ENCODE results near the gene CABLES1.
"Not testable (repeated sequence)": the region's sequence is repeated elsewhere in the genome, so short reads cannot be mapped to it uniquely, and the experiment has no call there.

Gene CABLES1

DNA sequence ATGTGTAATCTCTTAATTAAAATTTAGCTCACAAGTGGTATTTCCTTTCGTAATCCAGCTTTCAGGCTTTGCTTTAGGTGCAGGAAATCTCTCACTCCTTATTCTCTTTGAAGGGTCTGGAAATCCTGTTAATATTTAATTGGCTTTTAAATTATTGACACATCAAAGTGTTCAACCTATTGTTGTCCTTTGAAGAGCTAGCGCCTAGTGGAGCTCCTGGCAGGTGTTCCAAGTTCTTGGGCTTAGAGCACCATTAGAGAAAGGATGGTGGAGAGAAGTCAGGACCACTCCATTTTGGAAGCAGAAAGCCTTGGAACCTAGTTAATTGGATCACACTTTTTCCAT, 92.4 kb downstream of the CABLES1 start:
- DNase-seq: no peak

DNA sequence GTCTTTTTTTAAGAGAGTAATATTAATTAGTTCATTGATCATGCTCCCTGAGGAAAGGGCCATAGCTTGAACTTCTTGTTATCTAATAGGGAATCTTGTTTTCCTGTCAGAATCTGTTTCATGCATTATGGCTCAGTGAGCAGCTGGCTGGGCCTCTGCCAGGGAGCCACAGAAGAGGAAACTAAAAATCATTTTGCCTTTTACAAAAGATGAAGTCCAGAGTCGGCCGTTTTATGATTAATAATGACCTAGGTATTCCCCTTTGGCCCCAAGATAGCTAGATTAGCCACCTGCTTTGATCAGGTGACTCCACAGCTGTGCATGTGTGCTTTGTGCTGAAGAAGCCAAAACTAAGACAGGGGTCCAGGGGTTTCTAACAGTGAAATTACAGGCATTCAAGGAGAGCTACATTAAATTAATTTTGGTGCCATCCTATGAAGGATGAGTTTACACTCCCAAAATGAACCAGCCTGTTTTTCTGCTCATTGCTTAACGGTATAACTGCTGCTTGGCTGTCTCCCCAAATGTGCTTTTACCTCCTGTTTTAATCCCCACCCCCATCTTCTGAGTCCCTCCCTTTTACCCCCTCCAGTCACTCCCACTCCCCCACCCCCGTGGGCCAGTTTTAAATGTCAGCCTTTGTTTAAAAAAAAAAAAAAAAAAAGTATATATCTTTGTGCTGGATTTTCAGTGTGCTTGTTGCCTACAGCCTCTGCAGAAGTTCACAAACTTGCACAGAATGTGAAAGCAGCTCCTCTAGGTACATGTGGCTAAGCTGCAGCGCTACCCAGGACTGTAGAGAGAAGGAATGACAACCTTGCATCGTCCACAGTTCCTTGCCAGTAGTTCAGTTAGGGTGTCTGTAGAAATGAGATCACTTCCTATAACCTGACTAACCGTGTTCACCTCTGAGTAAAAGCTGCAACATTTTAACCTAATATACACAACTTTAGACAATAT, 93.1 kb downstream of the CABLES1 start:
- peak; percentile 28 to 38 for DNase-seq

GRCh38 chr18:23229472-23229871, 94.2 kb downstream of the CABLES1 start:
- no peak for DNase-seq

GRCh38 chr18:23230686-23231085, 95.4 kb downstream of the CABLES1 start:
- no peak for DNase-seq

- DNase-seq: peak; percentile 66 to 76
These were observed 96.2 kb downstream of the CABLES1 start for GRCh38 chr18:23231340-23232021.

DNA sequence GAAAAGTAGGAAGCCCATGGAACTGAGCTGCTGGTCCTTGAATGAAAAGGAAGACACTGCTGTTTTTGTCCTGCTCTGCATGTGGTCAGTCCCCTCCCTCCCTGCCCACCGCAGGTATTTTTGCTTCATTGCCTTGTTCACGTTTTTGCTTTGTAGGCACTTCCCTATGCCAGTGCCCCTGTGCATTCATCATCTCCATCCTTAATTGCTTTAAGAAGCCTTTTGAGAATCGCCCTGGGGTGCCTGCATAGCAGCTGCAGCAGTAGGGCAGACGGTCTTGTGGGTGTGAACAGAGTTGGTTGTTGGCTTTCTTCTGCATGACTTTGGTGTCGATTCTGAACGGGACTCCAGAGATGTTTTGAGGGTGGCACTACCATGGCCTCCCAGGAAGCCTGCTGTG, 97.0 kb downstream of the CABLES1 start:
- DNase-seq: no peak

DNA sequence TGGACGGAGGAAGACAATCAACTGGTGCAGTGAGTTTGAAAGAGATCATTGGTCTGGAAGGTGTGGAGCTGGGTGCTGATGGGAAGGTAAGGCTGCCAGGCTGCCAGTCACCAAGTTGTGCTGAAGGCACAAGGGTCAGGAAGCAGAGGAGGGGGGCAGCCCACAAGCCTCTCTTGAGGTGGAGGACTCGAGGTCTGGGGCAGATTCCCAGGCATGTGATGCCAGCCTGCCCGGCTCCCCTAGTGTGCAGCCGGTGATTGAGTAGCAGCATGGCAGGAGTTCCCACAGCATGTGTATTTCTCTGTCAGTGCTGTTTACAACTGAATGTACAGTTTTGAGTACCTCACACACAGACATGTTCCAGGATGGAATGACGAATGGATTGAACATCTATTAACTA, 99.3 kb downstream of the CABLES1 start:
- DNase-seq: no peak

DNA sequence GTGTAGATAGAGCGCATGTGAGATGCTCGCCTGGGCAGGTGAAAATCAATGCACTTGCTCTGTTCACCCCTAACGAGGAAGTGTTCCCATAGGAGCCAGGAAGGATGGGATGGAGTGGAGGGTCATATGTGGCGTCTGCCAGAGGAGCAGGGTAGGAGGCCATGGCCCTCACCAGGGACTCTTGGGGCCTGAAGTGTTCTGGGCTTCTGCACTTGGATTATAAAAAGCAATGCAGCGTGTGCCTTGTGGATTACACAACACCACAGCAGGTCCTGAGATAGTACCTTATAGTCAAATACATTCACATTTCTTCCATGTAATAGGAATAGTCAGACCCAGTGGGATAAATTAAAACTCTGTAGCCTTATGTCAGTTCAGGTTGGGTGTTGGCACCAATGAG, 100.1 kb downstream of the CABLES1 start:
- no peak for DNase-seq

- no peak for DNase-seq
These were observed 100.6 kb downstream of the CABLES1 start for GRCh38 chr18:23235860-23236259.

GRCh38 chr18:23236876-23237468, 101.7 kb downstream of the CABLES1 start:
- DNase-seq: no peak

GRCh38 chr18:23237524-23238151, 102.4 kb downstream of the CABLES1 start:
- DNase-seq: peak; percentile 69 to 73

GRCh38 chr18:23238152-23238531, 102.9 kb downstream of the CABLES1 start:
- no peak for DNase-seq

DNA sequence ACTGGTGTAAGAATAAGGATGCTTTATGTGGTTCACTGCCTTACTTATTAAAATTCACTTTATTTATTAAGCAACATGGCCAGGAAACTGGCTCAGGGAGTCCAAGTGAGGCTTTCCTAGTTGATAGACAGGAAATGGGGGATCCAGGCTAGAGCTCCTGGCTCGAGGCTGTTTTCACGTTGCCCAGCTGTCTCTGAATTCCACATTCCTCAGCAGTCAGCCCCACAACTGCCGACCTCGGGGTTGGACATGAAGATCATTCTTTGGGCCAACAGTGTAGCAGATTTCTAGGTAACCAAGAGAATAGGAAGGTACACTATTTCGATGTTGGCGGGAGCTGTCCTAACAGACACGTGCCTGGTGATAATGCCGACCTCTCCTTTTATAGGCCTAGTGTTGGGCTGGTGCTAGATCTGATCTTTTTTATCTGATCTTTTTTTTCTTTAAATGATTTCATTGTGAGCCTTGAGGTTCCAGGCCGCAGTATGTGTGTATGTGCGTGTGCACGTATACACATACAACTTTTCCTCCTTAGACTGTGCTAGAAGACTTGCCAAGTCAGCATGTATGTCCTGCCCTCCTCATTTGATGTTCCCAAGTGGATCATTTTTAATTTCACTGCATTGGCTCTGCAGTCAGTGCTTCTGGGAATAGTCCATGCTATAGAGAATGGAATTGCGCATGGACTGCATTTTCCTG, 103.5 kb downstream of the CABLES1 start:
- DNase-seq: no peak

DNA sequence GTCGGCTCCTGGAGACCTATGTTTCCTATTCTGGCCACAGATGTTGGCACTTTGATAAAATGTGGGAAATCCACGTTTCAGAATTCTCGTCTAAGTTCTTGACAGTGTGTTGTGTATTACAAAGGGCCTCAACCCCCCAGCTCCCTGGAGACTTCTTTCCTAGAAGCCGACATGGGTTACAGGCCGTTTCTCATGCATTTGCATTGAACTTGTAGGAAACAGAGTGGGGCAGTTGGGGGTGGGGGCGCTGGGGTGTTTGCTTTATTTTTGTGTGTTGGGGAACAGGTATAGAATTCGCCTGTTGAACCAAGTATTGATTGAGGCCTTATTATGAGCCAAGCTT, 104.0 kb downstream of the CABLES1 start:
- no peak for DNase-seq

GRCh38 chr18:23239885-23240608, 104.8 kb downstream of the CABLES1 start:
- no peak for DNase-seq

GRCh38 chr18:23240609-23240930, 105.3 kb downstream of the CABLES1 start:
- no peak for DNase-seq

GRCh38 chr18:23241833-23242496, 106.7 kb downstream of the CABLES1 start:
- not testable (repeated sequence) for DNase-seq

DNA sequence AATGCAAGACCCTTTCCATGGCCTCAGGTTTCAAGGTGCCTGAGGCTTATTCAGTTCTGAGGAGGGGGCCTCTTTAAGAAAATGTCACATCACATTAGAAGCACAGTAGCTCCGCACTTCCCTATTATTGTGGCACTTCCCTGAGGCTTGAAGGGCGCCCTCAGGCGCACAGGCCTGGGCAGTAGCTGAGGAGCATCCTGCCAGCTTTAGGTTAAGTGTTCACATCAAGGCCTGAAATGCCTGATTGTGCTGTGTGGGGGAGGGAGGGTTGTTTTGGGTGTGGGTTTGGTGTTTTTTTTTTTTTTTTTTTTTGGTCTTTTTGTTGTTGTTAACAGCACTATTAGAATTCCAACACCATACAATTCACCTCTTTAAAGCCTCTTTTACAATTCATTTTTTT, 107.9 kb downstream of the CABLES1 start:
- no peak for DNase-seq

DNA sequence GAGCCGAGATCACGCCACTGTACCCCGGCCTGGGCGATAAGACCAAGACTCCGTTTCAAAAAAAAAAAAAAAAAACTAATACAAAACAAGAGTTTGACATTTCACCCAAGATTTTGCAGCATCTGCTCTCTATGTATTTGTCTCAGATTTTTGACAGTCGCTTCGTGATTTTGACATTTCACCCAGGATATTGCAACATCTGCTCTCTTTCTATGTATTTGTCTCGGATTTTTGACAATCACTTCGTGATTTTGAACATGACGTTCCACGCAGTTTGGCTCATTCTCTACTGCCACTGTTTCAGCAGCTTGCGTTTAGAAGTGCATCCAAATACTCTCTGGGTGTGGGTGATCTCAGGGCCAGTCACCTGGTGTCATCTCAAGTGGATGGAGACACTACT, 108.5 kb downstream of the CABLES1 start:
- DNase-seq: no peak

DNA sequence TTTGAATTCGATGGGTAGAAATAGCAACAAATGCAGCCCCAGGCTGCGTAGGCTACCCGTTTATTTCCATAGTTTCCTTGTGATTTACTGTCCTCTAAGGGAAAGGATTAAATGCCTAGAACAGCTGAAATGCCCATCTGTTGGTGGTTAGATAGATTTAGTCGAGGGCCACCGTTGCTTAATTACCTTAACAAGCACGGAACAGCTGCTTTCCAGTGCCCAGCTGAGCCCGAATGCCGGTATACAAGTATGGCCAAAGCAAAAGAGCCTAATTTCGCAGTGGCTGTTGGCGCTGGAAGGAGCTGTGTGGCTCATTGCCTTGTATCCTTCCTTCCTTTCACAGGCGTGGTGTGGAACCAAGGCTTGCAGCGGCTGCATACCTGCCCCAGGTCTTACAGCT, 109.1 kb downstream of the CABLES1 start:
- DNase-seq: no peak

- DNase-seq: no peak
These were observed 110.2 kb downstream of the CABLES1 start for GRCh38 chr18:23245461-23245860.

DNA sequence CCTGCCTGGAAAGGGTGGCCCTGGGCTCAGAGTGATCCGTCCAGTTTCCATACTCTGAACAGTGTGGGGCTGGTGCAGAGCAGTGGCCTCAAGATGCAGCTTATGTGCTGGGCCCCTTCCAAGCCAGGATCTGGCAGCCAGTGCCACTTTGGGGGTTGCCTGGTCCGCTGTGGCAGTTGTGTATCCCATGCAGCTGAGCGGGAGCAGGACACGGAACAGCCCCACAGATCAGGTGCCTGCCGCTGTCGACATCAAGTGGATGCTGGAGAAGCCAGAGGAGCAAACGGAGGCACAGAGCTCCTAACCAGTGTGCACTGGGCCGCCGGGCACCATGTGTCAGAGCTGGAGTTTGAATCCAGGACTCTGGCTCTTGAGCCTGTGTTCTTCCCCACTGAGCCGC, 112.0 kb downstream of the CABLES1 start:
- DNase-seq: no peak

Measured in activated T-cell treated with anti-CD3 and anti-CD28 coated beads, Interleukin-2, amount 50 U/mL, for 48 hours (primary cell).